HG03108 (cell line): ENCODE data around the gene NPW.

Source experiments
- ATAC-seq: cut with Tn5 transposase; IDR thresholded peaks from one replicate; pipeline ENCODE4 v1.9.1; 2021; ENCODE audit warnings: moderate library complexity; ENCODE audit not compliant: unreplicated experiment

Gene NPW

GRCh38 chr16:2019518-2019920, at the start of gene NPW:
Gene NPW, plus strand, starts transcription at chr16:2019785.
- no peak for ATAC-seq

- ATAC-seq: peak; percentile 76
Measured at GRCh38 chr16:1971796-1972489, 47.6 kb upstream of the NPW start, which contains the start of gene TBL3. Gene TBL3, plus strand, starts transcription at chr16:1972053. Its CDS starts 112 bp downstream, at chr16:1972165.

- no peak for ATAC-seq
Measured at GRCh38 chr16:1972490-1972877, 47.1 kb upstream of the NPW start.

- no peak for ATAC-seq
Measured at GRCh38 chr16:1973461-1974156, 46.0 kb upstream of the NPW start.

- ATAC-seq: no peak
Measured at GRCh38 chr16:1974157-1975070, 45.2 kb upstream of the NPW start.

- no peak for ATAC-seq
Measured at GRCh38 chr16:1975432-1976215, 44.0 kb upstream of the NPW start.

- ATAC-seq: no peak
Measured at GRCh38 chr16:1976216-1976520, 43.4 kb upstream of the NPW start.

- no peak for ATAC-seq
Measured at GRCh38 chr16:1976951-1977874, 42.4 kb upstream of the NPW start.

- ATAC-seq: no peak
Measured at GRCh38 chr16:1977875-1978268, 41.7 kb upstream of the NPW start.

GRCh38 chr16:1978476-1979120, 41.0 kb upstream of the NPW start:
- no peak for ATAC-seq

- no peak for ATAC-seq
Measured at GRCh38 chr16:1979271-1980029, 40.1 kb upstream of the NPW start.

- ATAC-seq: no peak
Measured at GRCh38 chr16:1980030-1980769, 39.4 kb upstream of the NPW start.

- no peak for ATAC-seq
Measured at GRCh38 chr16:1980770-1981087, 38.9 kb upstream of the NPW start.

GRCh38 chr16:1981398-1981836, 38.2 kb upstream of the NPW start, which contains the start of gene NOXO1:
Gene NOXO1, minus strand, starts transcription at chr16:1981469. Its CDS starts 290 bp downstream, at chr16:1981179.
- no peak for ATAC-seq

- no peak for ATAC-seq
Measured at GRCh38 chr16:1982013-1982433, 37.6 kb upstream of the NPW start.

GRCh38 chr16:1982991-1983543, 36.5 kb upstream of the NPW start:
- ATAC-seq: no peak

GRCh38 chr16:1983544-1984346, 35.8 kb upstream of the NPW start, which contains the start of gene GFER:
Gene GFER, plus strand, starts transcription at chr16:1984193. Its CDS starts 26 bp downstream, at chr16:1984219.
- ATAC-seq: peak; percentile 79
